Measurements from ENCODE around the gene RIMS4.

GRCh38 chr20:44711237-44711636 lies 99.1 kb downstream of the RIMS4 start:
- TF ChIP-seq POLR2AphosphoS5 (IDR thresholded peaks at IDR 0.05; ENCODE audit: borderline replicate concordance, low read depth, low read length): no peak
- TF ChIP-seq EZH2 (IDR thresholded peaks at IDR 0.05): no peak
